Lung microvascular endothelial cell (primary cell): ENCODE results near the gene GEMIN4. TPM values are rescaled to one million over a fixed set of nuclear protein-coding genes. Genes with fewer than 3 reads are reported as not detected.
"Not testable (repeated sequence)": the region's sequence is repeated elsewhere in the genome, so short reads cannot be mapped to it uniquely, and the experiment has no call there.

Experiments used
- DNase-seq, 2 donors: peaks; one replicate each; pipeline versions ENCODE4 v3.0.0 to v3.0.0-alpha.2; 2010; ENCODE audit warnings: low read depth in 2 of 2
- total RNA-seq: library from RNA; depleted of rRNA; stranded (reverse); fragments of >200 nt; gene quantifications from 2 replicates; pipeline ENCODE4 v1.2.1, GENCODE V29; 2014

Gene GEMIN4
- total RNA-seq, 1 donor from 2014 or later, result 8.7 TPM

- peak; percentile 92 to 95 for DNase-seq
Measured at GRCh38 chr17:781805-782731, 30.0 kb upstream of the GEMIN4 start, which contains the start of the genes GLOD4 and MRM3. GLOD4 (minus strand) TSS chr17:782280; CDS start chr17:782255, 25 bp downstream. MRM3 (plus strand) TSS chr17:782353; CDS start chr17:782379, 26 bp downstream.

GRCh38 chr17:778096-778495 is 26.0 kb upstream of the GEMIN4 start:
- DNase-seq, result no peak

- DNase-seq, result no peak
Measured at GRCh38 chr17:774313-774584, 22.2 kb upstream of the GEMIN4 start.

GRCh38 chr17:773467-774312 is 21.6 kb upstream of the GEMIN4 start:
- no peak for DNase-seq

GRCh38 chr17:773016-773415 is 21.0 kb upstream of the GEMIN4 start:
- DNase-seq, result no peak

GRCh38 chr17:767076-767475 is 15.0 kb upstream of the GEMIN4 start:
- DNase-seq, result no peak

- no peak for DNase-seq
Measured at GRCh38 chr17:760371-760770, 8.3 kb upstream of the GEMIN4 start.

GRCh38 chr17:759964-760363 is 7.9 kb upstream of the GEMIN4 start:
- DNase-seq, result no peak

GRCh38 chr17:756010-756567 is 4.0 kb upstream of the GEMIN4 start:
- not testable (repeated sequence) for DNase-seq

GRCh38 chr17:755319-755961 is 3.4 kb upstream of the GEMIN4 start:
- not testable (repeated sequence) for DNase-seq

- DNase-seq, result no peak
Measured at GRCh38 chr17:753418-753817, 1.4 kb upstream of the GEMIN4 start.

- peak; percentile 48 to 69 for DNase-seq
Measured at GRCh38 chr17:752620-753219, 656 bp upstream of the GEMIN4 start.

GRCh38 chr17:751269-752001 is 629 bp downstream of the GEMIN4 start:
- DNase-seq, result peak; percentile 14 to 49

GRCh38 chr17:750431-751037 is 1.5 kb downstream of the GEMIN4 start:
- no peak for DNase-seq

- not testable (repeated sequence) for DNase-seq
Measured at GRCh38 chr17:749359-749758, 2.7 kb downstream of the GEMIN4 start.

- not testable (repeated sequence) for DNase-seq
Measured at GRCh38 chr17:748604-749003, 3.5 kb downstream of the GEMIN4 start.

- DNase-seq, result no peak
Measured at GRCh38 chr17:746783-747629, 5.1 kb downstream of the GEMIN4 start.

- DNase-seq, result no peak
Measured at GRCh38 chr17:746181-746580, 5.9 kb downstream of the GEMIN4 start.

GRCh38 chr17:745406-745805 is 6.7 kb downstream of the GEMIN4 start:
- DNase-seq, result no peak
